Mucosa of gallbladder (tissue), 1 donor: ENCODE results near the gene SYNPO2. TPM values are rescaled to one million over a fixed set of nuclear protein-coding genes. Genes with fewer than 3 reads are reported as not detected.

Experiments used
- DNase-seq: peaks from one replicate; pipeline ENCODE4 v3.0.0-alpha.2; 2020; ENCODE audit warnings: low spot score
- total RNA-seq: library from RNA; stranded (reverse); gene quantifications from one replicate; pipeline ENCODE4 v1.2.1, GENCODE V29; 2021
- donor health status: DM: no; HTN: no; CAD: no.

SYNPO2 gene
- total RNA-seq, 1 donor from 2014 or later: 735 TPM

GRCh38 chr4:118881512-118882146 lies 7.0 kb upstream of the SYNPO2 start:
- no peak for DNase-seq

- DNase-seq: no peak
These were observed 4.8 kb upstream of the SYNPO2 start for GRCh38 chr4:118883861-118884260.

DNA sequence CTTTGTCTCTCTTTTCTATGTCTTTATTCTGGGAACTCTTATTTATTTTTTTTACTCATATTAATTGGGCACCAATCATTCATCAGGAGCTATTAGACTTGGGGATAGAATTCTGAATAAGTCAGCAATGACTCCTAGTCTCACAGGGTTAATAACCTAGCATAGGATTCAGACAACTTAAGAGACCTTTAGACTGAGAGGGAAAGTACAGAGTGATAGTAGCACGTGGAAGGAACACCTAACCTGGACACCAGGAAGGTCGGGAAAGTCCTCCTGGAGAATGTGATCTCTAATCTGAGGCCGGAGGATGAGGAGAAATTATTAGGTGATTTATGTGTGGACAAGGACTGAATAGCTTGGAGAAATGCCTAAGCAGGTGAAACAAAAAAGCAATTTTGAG lies 3.9 kb upstream of the SYNPO2 start:
- no peak for DNase-seq

DNA sequence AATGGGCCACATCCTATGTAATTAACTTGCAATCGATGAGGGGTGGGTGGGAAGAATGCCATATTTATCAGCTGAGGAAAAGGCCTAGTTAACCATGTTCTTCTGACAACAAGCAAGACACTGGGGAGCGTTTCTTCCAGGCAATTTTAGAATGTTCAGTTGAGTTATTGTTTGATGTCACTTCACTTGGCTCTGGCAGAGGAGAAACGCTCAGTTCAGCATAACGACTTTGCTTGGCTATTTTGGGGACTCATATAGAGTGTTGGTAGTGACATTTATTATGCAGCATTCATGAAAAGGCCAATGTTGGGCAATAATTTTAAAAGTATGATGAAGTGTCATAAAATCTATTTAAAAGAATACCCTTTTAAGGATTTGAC lies 648 bp downstream of the SYNPO2 start:
- no peak for DNase-seq

DNA sequence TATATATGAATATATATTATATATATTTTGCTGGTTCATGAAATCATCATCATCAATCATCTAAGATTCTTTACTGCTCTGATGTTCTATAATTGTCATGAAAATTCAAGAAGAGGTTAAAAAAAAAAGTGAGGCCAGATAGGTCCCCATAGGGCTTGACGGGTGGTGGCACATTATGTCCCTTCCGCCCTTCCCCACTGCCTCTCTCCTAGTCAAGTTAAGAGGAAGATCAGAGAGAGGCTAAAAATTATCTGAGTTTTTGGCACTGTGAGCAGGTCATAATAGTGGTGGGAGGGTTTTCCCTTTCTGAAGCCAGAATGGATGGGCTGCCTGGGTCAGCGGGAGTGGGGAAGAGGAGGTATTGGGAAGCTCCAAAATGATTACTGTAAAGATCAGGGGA lies 5.4 kb downstream of the SYNPO2 start:
- no peak for DNase-seq

DNA sequence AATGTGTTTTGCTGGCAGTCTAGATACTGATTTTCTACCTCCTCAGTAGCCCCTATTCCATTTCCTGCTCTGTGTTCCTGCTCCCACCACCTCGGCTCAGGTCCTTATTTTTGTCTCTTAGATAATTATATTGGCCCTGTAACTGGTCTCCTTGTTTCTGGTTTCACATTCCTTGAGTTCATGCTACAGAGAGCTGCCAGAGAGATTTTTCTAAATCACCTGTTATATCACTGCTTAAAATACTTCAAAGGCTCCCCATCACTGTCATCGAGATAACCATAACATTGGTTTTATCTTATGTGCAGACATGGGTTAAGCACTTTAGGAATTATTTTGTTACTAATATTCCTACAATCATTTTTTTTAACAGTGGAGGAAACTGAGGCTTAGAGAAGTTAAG lies 9.6 kb downstream of the SYNPO2 start:
- no peak for DNase-seq

GRCh38 chr4:118898684-118899138 lies 10.1 kb downstream of the SYNPO2 start:
- DNase-seq: no peak

GRCh38 chr4:118904418-118904817 lies 15.8 kb downstream of the SYNPO2 start:
- DNase-seq: no peak

DNA sequence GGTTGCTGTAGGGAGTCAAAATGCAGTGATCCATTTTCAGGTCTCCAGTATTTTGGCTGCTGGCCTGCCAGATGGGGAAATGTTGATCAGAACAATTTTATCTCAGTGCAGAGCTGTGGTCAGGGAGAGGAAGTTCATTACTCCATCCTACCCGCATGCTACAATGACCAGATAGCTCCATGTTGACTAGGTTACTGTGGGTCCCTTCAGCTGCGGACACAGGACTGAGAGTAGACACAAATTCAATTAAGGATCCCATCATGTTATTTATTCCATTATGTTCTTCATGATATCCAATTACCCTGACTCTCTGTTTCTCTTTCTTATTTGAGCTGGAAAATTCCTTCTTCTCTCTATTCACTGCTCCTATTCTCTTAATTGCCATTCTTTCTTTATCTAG lies 16.3 kb downstream of the SYNPO2 start:
- DNase-seq: no peak

DNA sequence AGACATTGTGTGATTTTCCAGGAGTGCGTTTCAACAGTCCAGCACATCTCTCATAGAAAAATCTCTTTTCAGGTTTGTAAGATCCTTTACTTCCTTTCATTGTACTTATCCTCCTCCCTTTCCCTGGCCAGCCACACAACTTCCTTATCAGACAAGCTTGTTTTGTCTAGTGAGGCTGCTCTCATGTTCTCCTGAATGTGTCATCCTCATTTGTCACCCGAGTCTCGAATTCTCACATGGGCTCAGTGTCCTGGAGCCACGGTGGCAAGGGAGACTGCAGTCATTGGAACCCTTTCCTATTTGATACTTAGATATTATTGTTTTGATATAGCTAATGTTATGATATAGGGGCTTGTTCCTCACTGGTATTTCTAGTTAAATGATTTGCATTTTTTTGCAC lies 16.9 kb downstream of the SYNPO2 start:
- no peak for DNase-seq

DNA sequence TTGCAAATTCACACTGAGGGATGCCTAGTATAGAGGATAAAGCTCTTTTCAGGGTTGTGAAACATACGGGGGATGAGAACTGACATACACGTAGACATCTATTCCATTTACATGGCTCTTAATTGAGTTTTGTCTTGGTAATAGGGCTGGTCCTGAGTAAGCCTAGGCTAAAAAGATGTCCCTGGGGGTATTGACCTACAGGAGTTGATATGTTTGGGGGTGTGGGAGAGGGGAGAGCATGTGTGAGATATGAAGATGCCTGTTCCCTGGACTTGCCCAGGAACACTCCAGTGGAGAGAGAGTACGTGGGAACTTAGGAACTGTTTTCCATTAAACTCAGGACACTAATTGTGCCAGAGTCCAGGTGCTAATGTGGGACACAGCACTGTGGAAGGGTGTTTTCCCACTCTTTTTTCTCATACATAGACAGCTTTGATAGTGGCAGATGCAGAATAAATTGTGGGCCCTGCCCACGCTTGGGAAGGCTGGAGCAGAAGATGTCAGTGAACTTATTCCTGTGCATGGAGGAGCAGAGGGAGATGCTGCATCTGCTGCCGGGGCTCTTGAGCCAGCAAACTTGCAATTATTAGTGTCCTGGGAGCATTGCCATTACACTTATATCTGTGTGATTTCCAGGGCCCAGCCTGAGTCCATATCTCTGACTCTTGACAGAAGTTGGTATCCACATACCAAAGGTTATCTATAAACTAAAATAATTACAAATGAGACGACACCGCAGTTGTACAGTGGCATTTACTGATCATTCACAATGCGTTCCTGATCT lies 20.7 kb downstream of the SYNPO2 start:
- no peak for DNase-seq

DNA sequence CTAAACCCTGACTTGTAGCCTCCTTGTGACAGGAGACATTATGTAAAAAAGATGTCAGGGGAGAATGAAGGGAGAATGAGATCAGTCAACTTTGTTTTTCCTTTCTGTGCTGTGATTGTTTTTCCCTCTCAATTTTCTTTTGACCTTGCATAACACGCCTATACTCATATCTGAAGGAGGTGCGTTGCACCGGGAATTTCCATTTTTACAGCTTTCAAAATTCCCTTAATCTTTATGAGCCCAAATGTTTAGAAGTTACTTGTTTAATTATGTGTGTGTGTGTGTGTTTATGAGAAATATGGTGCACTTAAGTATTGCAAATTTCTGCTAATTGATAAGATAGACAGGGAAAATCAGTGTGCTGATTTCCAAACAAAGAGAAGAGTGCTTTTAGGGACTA lies 21.6 kb downstream of the SYNPO2 start:
- no peak for DNase-seq

- DNase-seq: no peak
These were observed 22.6 kb downstream of the SYNPO2 start for GRCh38 chr4:118911238-118911703.

- DNase-seq: no peak
These were observed 26.8 kb downstream of the SYNPO2 start for GRCh38 chr4:118915468-118915867.

DNA sequence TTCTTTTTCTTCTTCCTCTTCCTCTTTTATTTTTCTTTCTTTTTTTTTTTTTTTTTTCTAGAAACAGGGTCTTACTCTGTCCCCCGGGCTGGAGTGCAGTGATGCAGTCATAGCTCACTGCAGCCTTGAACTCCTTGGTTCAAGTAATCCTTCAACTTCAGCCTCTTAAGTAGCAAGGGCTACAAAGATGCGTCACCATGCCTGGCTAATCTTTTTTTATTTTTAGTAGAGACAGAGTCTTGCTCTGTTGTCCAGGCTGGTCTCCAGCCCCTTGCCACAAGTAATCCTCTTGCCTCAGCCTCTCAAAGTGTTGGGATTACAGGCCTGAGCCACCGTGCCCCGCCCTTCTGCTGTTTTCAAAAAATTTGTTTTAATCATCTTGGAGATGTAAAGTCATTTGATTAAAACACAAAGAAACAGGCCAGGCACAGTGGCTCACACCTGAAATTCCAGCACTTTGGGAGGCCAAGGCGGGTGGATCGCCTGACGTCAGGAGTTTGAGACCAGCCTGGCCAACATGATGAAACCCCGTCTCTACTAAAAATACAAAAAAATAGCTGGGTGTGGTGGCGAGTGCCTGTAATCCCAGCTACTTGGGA lies 28.1 kb downstream of the SYNPO2 start:
- no peak for DNase-seq

DNA sequence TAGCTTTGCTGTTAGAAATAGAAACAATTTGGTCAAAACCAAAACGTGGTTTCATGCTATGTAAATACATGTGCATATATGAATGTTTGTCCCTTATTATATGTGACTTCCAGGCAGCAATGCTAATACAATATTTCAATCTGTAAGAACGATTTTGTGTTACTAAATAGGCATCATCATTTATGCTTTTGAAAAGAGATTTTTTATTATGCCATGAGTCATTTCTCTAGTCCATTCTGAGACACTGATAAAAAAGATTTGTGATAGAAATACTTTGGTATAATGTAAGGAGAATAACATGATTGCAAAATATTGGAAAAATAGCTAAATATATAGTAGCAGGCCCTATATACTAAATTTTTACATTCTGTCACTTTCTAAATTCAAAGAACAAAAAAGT lies 28.9 kb downstream of the SYNPO2 start:
- no peak for DNase-seq

DNA sequence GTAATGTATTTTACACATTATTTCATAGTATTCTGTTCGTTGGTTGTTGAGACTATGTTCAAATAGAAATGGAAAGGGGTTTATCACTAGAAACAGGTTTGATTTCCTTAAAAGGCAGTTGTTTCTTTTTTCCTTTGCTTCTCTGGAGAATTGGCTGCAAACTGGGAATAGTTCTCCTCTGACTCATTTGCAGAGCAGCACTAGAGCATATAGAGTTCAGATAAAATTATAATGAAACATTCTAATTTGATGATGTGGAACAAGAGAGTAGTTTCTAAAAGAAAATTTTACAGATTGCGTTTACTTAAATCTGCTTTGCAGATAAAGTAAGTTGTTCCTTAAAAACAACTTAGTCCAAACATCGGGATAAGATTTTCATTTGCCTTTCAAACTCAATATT lies 29.7 kb downstream of the SYNPO2 start:
- no peak for DNase-seq

GRCh38 chr4:118920247-118920646 lies 31.6 kb downstream of the SYNPO2 start:
- no peak for DNase-seq

DNA sequence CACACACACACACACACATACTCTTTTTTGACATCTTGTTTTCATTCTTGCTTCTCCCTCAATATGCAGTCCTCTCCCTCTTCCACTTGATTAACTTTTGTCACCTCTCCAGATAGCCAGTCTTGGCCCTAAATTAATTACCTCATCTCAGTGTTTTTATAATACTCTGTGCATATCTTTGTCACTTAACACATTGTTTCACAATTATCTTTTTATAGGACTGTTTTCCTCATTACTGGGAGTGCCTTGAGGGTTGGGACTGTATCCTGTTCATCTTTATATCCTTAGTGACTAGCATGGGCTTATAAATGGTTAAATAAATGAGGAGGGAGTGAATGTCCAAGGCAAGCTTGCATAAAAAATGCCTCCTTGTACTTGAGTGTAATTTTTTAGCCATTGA lies 33.1 kb downstream of the SYNPO2 start:
- no peak for DNase-seq

DNA sequence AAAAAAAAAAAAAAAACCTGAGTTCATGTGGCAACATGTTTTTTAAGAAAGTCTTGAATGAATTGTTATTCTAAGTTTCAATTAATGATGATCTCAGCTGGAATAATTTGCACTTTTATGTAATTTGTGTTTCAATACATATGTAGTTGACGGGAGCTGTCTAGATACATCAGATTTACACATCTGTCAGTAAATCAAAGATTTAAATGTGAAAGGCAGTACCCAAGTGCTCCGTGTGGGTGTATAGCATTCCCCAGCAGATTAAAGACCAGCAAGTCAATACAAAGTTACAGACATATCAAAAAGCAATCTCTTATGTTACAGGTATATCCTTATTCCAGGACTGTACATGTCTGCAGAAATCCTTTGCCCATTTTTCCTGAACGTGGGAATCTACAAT lies 35.2 kb downstream of the SYNPO2 start:
- DNase-seq: no peak

- peak; percentile 36 for DNase-seq
These were observed 39.3 kb downstream of the SYNPO2 start for GRCh38 chr4:118927974-118928373.

DNA sequence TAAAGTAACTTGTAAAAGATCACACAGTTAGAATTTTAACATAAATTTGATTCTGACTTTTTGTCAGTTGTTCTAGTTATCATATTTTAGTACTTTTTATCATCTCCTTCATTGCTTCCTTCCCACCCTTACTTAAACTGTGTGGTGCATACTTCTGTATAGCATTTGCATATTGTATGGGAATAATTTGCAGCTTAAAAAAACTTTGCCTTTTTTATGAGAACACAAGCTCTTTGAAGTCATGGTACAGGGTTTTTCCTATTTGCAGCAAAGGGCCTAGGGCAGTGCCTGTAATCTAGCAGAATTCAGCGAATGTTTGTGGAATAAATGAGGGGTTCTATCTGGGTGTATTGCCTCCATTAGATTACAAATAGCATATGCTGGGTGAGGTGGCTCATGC lies 41.6 kb downstream of the SYNPO2 start:
- DNase-seq: no peak

DNA sequence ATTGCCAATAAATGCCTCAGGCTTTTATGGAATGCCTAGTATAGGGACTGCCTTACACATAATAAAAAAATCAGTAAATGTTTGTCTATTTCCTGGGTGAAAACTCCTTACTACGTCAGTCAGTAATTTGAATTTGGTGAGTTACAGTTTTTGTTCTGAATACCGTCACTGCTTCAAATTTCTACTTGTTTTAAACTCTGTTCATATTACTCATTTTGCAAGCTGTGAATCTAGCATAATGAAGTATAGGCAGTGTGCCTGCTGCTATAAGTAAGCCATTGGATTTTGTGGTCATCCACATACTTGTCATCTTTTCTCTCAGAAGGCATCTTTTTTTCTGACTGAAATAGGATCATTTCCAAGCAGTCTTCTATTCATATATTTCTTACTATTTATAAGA lies 43.1 kb downstream of the SYNPO2 start:
- DNase-seq: no peak
